GM12872 (cell line): ENCODE results near the gene CYBC1.

Source experiments
- TF ChIP-seq, protein P1 (sequence below): IDR thresholded peaks from 3 replicates; pipeline ENCODE4 v1.5.1; 2011; ENCODE audit warnings: low read depth, mild to moderate bottlenecking, low read length, moderate library complexity; ENCODE audit not compliant: insufficient read depth

The CYBC1 gene

GRCh38 chr17:82449131-82449882 is 1.2 kb downstream of the CYBC1 start:
- TF ChIP-seq, protein P1, sequence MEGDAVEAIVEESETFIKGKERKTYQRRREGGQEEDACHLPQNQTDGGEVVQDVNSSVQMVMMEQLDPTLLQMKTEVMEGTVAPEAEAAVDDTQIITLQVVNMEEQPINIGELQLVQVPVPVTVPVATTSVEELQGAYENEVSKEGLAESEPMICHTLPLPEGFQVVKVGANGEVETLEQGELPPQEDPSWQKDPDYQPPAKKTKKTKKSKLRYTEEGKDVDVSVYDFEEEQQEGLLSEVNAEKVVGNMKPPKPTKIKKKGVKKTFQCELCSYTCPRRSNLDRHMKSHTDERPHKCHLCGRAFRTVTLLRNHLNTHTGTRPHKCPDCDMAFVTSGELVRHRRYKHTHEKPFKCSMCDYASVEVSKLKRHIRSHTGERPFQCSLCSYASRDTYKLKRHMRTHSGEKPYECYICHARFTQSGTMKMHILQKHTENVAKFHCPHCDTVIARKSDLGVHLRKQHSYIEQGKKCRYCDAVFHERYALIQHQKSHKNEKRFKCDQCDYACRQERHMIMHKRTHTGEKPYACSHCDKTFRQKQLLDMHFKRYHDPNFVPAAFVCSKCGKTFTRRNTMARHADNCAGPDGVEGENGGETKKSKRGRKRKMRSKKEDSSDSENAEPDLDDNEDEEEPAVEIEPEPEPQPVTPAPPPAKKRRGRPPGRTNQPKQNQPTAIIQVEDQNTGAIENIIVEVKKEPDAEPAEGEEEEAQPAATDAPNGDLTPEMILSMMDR: no peak

GRCh38 chr17:82447876-82448275 is 2.7 kb downstream of the CYBC1 start:
- TF ChIP-seq, protein P1: no peak

GRCh38 chr17:82446649-82447048 is 3.9 kb downstream of the CYBC1 start:
- TF ChIP-seq, protein P1: no peak

GRCh38 chr17:82446124-82446523 is 4.4 kb downstream of the CYBC1 start:
- TF ChIP-seq, protein P1: no peak

GRCh38 chr17:82445542-82445941 is 5.0 kb downstream of the CYBC1 start:
- TF ChIP-seq, protein P1: no peak

DNA sequence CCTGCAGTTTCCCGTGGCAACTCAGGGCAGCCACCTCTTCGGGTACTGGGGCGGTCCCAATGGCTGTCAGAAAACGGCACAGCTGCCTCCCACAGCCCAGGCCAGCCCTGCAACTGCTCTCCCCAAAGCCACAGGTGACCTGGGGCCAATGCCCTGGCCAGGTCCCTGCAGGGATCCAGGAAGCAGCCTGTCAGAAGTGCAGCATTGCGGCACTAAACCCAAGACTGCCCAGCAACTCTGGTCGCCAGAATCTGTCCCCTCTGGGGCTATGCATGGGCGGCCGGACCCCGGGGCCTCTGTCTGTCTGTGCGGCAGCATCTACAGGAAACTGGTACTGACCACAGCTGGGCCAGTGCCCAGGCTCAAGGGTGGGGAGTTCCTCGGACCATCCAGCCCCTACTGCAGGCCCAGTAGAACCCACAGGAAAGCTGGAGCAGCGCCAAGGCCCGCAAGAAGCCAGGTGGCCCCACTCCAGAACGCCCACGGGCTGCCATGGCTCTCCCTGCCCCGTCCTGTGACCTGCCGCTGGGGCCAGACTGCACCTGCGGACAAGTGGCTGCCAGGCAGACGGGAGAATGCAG is 5.5 kb downstream of the CYBC1 start:
- TF ChIP-seq, protein P1: no peak

- TF ChIP-seq, protein P1: no peak
These were observed 6.2 kb downstream of the CYBC1 start for GRCh38 chr17:82444284-82444893.
